ENCODE measurements around the gene ANKRD10. TPM values are rescaled to one million over a fixed set of nuclear protein-coding genes. Genes with fewer than 3 reads are reported as not detected.
A peak's percentile ranks its signal among the peaks of the same experiment; 100 is the strongest.

ANKRD10 gene
- total and polyA plus RNA-seq, 3 donors from 2014 or later = 65.2 to 180 (median 132) TPM

DNA sequence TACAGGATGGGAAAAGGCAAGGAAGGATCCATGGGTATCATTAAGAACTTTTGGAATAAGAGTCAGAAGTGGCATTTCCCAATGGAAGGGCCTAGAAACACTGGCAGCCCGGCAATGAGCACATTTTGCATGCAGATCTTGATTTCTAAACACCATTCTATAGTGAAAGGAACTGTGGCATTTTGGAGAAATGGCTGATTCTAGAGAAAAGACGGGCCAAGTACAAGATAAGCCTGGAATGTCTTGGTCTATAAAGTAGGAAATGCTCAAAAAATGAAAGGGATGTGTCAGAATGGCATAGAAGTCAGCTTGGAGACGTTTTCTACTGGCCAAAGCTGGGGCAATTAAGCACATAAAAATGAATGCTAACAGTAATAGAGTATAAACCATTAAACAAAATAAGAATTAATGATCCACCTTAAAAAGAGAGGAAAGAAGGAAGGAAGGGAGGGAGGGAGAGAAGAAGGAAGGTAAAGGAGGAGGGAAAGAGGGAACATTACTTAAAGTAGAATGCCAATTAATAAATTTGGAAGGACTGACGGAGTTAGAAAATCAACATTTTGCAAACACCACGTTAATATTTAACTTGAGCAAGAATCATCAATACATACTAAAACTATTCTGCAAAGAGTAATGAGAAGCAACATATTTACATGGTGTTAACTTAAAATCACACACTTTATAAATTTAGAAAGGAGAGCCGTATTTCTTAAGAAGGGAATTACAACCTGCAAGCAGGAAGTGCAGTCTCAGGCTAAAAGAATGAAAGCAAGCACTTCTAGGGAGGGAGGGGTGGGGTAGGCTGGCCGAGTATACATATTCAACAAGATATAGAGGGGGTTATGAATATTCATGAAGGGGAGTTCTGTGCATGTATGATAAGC is 78.9 kb downstream of the ANKRD10 start:
- TF ChIP-seq, protein P1, sequence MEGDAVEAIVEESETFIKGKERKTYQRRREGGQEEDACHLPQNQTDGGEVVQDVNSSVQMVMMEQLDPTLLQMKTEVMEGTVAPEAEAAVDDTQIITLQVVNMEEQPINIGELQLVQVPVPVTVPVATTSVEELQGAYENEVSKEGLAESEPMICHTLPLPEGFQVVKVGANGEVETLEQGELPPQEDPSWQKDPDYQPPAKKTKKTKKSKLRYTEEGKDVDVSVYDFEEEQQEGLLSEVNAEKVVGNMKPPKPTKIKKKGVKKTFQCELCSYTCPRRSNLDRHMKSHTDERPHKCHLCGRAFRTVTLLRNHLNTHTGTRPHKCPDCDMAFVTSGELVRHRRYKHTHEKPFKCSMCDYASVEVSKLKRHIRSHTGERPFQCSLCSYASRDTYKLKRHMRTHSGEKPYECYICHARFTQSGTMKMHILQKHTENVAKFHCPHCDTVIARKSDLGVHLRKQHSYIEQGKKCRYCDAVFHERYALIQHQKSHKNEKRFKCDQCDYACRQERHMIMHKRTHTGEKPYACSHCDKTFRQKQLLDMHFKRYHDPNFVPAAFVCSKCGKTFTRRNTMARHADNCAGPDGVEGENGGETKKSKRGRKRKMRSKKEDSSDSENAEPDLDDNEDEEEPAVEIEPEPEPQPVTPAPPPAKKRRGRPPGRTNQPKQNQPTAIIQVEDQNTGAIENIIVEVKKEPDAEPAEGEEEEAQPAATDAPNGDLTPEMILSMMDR (IDR thresholded peaks at IDR 0.05) = no peak
- no peak for TF ChIP-seq POLR2A (IDR thresholded peaks at IDR 0.05)
- intact Hi-C loops (cut with DNase I; ENCODE audit: low total_unique reads) = no loop called here
- Histone ChIP-seq H3K9me3 (no peaks in the 10 kb centered on the region), H3K36me3 (ENCODE audit: low read depth, missing control alignments) (no peaks in the 10 kb centered on the region), H3K27ac (peak overlapping the region in 1 of 2 donors; percentile 74), H3K4me3 (no peak overlapping the region), H3K4me1 (peaks cover 38% of the 10 kb centered on the region), H3K27me3 (no peaks in the 10 kb centered on the region)
- no peak for DNase-seq
- WGBS, 2 donors = 55 to 63% methylated on average over 7 of the region's 7 CpGs

DNA sequence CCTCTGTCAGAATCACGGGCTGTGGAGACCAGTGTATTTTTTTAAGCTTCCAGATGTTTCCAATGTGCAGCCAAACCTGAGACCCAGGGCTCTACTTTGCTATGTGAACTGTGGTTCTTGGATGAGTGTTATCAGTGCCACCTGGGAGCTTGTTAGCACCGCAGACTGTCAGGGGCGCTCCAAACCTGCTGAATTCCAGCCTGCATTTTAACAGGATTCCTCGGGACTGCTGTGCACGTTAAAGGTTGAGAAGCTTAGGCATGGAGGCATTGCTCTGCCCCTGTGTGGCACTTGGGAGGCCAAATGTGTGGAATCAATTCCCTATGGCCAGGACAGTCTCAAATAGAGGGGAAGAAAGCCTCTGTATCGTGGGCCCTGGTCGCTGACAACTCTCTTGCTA is 80.3 kb downstream of the ANKRD10 start:
- peaks cover 38% of the 10 kb centered on the region for H3K4me1 ChIP-seq
- no peaks in the 10 kb centered on the region for H3K36me3 ChIP-seq (ENCODE audit: low read depth, missing control alignments)
- intact Hi-C loops (cut with DNase I; ENCODE audit: low total_unique reads) = no loop called here
- no peak for DNase-seq
- WGBS, 2 donors = 69 to 73% methylated on average over 7 of the region's 7 CpGs
- no peak overlapping the region for H3K4me3 ChIP-seq
- TF ChIP-seq POLR2A (IDR thresholded peaks at IDR 0.05) = no peak
- TF ChIP-seq, protein P1 (IDR thresholded peaks at IDR 0.05) = no peak
- peak overlapping the region in 1 of 2 donors; percentile 18 for H3K27ac ChIP-seq
- no peaks in the 10 kb centered on the region for H3K27me3 ChIP-seq
- H3K9me3 ChIP-seq = no peaks in the 10 kb centered on the region

DNA sequence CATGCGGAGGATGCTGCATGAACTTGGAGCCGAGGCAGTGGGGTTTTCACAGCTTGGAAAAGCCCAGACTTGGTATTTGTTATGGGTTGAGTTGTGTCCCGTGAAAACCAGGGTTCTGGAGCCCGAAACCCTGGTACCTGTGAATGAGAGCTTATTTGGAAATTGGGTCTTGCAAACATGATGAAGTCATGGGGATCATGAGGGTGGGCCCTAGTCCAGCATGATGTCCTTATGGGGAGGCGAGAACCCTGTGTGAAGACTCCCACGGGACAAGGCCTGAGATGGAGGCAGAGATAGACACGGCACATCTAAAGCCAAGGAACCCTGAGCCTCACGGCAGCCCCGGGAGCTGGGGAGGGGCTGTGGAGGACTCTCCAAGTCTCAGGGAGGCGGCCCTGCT is 82.3 kb downstream of the ANKRD10 start:
- Histone ChIP-seq H3K9me3 (no peaks in the 10 kb centered on the region), H3K27ac (peak overlapping the region; percentile 44 to 60), H3K4me3 (no peak overlapping the region), H3K4me1 (peaks cover 29% of the 10 kb centered on the region), H3K36me3 (ENCODE audit: low read depth, missing control alignments) (no peaks in the 10 kb centered on the region), H3K27me3 (no peaks in the 10 kb centered on the region)
- 54 to 63% methylated on average over 6 to 10 of the region's 10 CpGs for WGBS, 2 donors
- intact Hi-C loops (cut with DNase I; ENCODE audit: low total_unique reads) = no loop called here
- no peak for DNase-seq
- no peak for TF ChIP-seq POLR2A (IDR thresholded peaks at IDR 0.05)

DNA sequence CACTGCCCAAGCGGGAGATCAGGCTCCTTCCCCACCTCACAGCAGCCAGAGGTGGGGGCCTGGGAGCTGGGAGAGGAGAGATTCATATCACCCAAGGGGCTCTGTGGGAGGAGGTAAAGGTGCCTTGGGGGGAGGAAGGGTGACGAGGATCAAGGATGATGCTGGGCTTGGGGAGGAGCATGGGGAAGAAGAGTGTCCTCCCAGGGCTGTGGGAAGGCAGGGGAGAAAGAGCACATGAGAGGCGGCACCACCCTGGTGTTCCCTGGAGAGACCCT is 82.7 kb downstream of the ANKRD10 start:
- 84 to 95% methylated on average over 3 of the region's 3 CpGs for WGBS, 2 donors
- Histone ChIP-seq H3K9me3 (no peaks in the 10 kb centered on the region), H3K36me3 (ENCODE audit: low read depth, missing control alignments) (no peaks in the 10 kb centered on the region), H3K4me3 (no peak overlapping the region), H3K27ac (peak overlapping the region in 1 of 2 donors; percentile 60), H3K27me3 (no peaks in the 10 kb centered on the region), H3K4me1 (peaks cover 25% of the 10 kb centered on the region)
- TF ChIP-seq, protein P1 (IDR thresholded peaks at IDR 0.05) = no peak
- DNase-seq = no peak
- intact Hi-C loops (cut with DNase I; ENCODE audit: low total_unique reads) = no loop called here

DNA sequence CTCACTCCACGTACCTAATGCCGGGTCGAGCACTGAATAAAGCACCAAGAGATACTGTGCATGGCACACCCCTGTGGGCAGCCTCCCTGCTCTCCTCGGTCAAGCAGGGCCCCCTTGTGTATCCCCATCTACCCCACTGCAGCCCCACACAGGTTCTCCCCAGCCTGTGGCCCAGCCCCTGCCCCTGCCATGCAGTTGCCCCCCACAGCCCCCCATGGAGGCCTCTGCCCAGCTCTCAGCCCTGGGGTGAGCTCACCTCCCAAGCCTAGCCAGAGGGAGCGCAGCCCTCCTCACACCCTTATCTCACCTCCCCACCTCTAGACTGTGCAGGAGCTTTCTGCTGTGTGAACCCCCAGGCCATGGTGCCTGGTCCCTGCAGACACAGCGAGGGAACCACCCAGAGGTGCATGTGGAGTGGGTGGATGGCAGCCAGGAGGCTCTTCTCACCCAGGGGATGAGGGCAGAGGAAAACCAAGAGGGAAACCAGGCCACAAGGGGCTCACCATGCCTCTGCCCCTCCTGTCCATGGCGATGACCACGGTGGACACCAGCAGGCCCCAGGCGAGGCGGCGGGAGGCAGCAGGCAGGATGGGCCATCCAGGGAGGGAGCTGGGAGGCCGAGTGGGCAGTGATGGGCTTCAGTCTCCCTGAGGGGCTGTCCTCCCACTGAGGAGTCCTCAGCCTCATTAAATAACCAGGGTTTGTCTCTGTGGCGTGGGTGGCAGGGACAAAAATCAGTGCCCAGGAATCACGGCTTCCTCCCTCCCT is 83.2 kb downstream of the ANKRD10 start:
- Histone ChIP-seq H3K27ac (no peak overlapping the region), H3K9me3 (no peaks in the 10 kb centered on the region), H3K4me1 (peaks cover 20% of the 10 kb centered on the region), H3K27me3 (no peaks in the 10 kb centered on the region), H3K36me3 (ENCODE audit: low read depth, missing control alignments) (no peaks in the 10 kb centered on the region), H3K4me3 (no peak overlapping the region)
- intact Hi-C loops (cut with DNase I; ENCODE audit: low total_unique reads) = no loop called here
- no peak for TF ChIP-seq POLR2A (IDR thresholded peaks at IDR 0.05)
- TF ChIP-seq, protein P1 (IDR thresholded peaks at IDR 0.05) = no peak
- no peak for DNase-seq
- 82 to 90% methylated on average over 12 to 14 of the region's 14 CpGs for WGBS, 2 donors
